Measurements from ENCODE around the gene COPZ2.

- TF ChIP-seq, protein P1, sequence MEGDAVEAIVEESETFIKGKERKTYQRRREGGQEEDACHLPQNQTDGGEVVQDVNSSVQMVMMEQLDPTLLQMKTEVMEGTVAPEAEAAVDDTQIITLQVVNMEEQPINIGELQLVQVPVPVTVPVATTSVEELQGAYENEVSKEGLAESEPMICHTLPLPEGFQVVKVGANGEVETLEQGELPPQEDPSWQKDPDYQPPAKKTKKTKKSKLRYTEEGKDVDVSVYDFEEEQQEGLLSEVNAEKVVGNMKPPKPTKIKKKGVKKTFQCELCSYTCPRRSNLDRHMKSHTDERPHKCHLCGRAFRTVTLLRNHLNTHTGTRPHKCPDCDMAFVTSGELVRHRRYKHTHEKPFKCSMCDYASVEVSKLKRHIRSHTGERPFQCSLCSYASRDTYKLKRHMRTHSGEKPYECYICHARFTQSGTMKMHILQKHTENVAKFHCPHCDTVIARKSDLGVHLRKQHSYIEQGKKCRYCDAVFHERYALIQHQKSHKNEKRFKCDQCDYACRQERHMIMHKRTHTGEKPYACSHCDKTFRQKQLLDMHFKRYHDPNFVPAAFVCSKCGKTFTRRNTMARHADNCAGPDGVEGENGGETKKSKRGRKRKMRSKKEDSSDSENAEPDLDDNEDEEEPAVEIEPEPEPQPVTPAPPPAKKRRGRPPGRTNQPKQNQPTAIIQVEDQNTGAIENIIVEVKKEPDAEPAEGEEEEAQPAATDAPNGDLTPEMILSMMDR (IDR thresholded peaks at IDR 0.05) = no peak
- no peak for TF ChIP-seq EP300 (IDR thresholded peaks at IDR 0.05)
Observed at GRCh38 chr17:48053758-48054237, 16.2 kb upstream of the COPZ2 start.
